IPS DF 4.7 (cell line): ENCODE measurements around the gene PLEKHG4.

Experiments used
- DNase-seq: peaks from one replicate; pipeline ENCODE4 v3.0.0-alpha.2; 2013; ENCODE audit warnings: low spot score; ENCODE audit errors: extremely low read depth

PLEKHG4 gene

GRCh38 chr16:67286441-67287235, 7.3 kb downstream of the PLEKHG4 start:
- no peak for DNase-seq

- no peak for DNase-seq
Observed at GRCh38 chr16:67287960-67288359, 8.6 kb downstream of the PLEKHG4 start.

GRCh38 chr16:67291461-67291860, 12.1 kb downstream of the PLEKHG4 start:
- no peak for DNase-seq

DNA sequence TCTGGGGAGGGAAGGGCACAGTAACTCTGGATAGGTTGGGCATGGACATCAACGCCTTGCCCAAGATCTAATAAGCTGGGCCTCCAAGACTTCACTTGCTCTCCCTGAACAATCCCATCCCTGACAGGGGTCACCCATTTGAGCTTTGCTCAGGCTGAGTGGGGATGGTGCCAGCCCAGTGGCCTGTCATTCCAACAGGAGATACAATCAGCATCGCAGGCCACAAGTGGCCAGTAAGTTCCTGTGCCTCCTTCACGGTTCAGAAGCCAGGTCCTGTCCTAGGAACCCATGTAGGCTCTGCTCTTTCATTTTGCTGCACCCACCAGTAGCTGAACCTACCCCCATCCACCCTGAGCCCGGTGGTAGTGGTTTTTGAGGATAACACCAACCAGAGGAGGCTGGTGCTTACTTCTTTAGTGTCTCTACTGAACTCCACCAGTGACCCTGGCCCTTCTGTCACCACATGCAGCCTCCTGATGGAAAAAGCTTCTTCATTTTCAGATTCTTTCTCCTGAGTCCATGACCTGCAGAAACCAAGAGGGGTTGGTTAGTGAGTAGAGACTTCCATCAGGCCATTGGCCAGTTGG, 14.9 kb downstream of the PLEKHG4 start:
- no peak for DNase-seq

DNA sequence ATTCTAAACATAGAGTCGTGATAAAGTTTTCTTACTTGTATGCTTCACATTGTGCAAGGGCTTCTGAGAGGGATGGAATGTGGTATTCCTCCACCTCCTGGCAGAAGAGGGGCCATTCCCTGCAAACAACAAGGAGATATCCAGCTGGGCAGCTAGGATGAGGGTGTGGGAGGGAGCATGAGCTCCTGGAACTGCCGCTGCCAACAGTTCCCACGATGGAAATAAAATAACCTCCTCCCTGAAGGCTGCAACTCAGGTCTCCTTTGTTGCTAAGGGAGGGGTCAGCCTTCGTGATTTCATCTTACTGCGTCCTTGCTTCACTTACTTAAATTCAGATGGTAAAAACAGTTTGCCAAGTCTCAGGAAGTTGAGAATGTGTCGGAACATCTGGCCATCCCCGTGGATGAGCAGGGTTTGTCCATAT, 15.6 kb downstream of the PLEKHG4 start:
- no peak for DNase-seq

DNA sequence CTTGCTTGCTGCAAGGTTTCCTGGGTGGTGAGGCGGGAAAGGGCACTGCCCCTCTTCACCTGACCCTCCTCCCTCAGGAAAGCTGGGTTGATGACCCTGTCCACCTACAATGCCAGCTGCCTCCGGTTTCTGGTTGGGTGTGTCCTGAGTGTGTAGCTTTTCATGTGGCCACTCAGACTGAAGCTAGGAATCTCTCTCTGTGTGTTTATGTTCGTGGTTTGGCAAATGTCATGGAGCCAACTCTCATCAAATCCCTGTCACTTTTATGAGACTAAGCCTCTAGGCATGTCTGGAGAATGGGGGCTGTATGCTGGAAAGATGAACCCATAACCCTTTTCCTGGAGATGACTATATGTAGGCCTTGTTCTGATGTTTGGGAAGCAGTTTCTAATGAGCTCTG, 17.1 kb downstream of the PLEKHG4 start:
- DNase-seq, result no peak

DNA sequence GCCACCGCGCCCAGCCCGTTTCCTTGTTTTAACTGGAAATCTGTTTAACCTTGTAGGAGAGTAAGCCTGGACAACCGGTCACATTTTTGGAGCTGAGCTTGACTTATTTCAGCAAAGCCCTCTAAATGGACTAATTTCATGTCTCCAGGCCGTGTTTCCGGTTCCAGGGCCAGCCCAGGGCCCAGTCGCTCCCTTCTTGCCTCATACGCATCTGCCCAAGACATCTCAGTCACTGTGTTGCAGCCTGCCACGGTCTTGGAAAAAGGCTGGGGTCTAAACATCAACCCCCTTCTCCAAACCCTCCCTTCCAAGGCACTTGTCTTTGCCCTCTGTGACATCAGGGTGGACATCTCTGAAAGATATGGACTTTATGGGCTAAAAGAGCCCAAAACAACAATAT, 18.9 kb downstream of the PLEKHG4 start:
- DNase-seq, result no peak

GRCh38 chr16:67299269-67299668, 19.9 kb downstream of the PLEKHG4 start:
- no peak for DNase-seq

DNA sequence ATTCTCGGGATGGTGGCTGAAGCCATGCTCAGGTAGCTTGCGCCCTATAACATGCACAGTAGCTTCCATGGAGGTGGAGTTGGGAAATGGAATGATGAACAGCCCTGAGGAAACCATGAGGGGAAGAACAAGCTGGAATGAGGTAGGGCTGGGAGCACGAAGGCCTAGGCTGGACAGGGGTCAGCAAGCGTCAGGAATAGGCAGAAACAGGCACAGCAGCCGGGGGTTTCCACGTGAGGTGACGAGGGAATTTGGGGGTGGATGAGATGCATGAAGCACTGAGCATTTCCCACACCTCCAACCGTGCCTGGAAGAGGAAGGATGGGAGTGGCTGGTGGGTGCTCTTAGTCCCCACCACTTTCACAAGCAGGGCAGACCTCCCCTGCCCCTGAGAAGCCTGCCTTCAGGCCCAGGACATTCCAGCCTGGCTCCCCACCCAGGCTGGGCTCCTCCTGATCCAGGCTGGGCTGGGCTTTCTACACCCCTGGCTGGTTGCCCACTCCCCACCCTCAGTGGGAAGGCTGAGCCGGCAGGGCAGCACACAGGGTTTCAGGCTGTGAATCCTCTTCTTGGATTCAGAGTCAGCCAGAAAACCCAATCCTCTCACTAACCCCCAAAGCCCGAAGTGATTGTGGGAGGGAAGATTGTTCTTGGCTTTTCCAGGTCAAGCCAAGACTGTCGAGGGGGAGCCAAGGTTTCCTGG, 21.9 kb downstream of the PLEKHG4 start:
- DNase-seq, result no peak

GRCh38 chr16:67302076-67302475, 22.7 kb downstream of the PLEKHG4 start:
- no peak for DNase-seq

DNA sequence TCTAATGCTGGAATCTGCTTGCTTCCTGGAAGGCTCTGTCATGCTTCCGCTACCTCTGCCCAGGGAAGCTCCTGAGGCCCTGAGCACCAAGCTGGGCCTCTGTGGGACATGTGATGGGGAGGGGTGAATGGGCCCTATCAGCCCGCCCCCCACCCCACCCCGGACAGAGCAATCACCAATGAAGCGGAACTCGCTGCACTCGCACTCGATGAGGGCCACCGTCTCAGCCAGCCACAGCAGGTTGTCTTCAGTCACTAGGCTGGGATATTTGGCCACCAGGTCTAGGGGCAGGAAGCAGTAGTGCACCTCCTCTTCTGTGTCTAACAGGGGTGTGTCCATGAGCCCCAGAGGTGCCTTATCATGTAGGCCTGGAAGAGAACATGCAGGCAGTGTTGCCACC, 23.6 kb downstream of the PLEKHG4 start:
- no peak for DNase-seq

DNA sequence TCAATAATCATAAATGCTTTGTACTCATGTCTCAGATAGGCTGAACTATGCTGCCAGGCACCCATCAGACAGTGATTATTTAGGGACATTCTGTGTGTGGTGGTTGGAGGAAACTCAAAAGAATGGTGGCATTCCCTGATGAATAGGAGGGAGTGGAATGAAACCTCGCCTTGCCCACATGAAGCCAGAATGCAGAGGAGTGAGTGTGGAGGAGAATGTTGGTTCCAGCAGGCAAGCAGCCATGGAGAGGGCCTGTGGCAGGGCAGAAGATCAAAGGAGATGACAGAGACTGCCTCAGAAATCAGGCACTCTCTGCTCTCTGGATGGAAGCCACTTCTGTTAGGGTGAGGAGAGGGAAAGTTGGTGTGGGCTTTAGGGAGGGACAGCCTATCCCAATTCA, 24.7 kb downstream of the PLEKHG4 start:
- DNase-seq, result no peak

DNA sequence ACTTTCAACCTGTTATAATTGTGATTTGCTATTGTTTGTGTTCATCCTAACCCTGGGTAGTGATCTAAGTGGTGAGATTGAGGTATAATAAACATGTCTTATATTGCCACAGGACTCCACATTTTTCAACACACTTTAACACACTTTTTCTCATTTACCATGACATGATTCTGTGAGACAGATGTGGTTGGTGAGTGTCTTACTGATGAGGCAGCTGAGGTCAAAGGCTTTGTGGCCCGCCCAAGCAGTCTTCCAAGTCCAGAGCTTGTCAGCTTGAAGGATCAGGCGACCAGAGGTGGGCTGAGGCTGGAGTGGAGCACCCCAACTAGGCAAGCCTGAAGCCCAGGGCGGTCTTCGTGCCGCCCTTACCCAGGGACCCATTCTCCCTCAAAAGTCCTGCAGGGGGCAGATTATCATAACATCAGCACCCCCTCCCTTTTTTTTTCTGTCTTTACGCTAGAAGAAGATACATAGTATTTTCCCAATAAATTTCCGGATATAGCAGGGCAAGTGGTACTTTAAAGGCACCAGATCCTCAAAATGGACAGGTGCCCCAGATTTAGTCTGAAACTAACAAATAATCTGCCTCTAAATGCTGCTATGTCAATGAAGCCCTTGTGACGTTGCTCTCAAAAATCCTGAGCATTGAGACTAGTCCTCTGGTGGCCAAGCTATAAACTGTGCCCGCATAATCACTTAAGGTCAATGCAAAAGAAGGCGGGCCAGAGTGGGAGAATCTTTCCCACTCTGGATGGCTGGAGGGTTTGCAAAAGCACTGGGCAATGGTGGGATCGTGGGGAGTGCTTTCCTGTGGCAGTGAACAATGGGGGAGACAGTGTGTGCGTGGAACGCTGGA, 26.1 kb downstream of the PLEKHG4 start:
- DNase-seq, result no peak

DNA sequence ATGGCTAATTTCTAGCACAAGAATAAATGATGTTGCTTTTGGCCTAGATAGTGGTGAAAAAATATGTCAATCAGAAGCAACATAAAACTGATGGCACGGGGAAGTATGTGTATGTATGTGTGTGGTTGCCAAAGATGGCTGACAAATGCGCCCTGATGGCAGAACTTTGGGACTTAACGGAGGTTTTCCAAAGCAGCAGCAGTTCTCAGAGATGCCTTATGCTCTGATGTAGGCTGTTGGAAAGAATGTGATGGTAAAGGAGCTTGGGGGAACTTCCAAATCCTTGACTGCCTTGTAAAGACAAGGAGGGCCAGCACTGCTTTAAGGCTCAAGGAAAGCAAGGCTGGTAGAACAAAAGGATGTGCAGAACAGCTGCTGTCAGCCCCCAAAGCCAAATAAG, 31.2 kb downstream of the PLEKHG4 start:
- no peak for DNase-seq

DNA sequence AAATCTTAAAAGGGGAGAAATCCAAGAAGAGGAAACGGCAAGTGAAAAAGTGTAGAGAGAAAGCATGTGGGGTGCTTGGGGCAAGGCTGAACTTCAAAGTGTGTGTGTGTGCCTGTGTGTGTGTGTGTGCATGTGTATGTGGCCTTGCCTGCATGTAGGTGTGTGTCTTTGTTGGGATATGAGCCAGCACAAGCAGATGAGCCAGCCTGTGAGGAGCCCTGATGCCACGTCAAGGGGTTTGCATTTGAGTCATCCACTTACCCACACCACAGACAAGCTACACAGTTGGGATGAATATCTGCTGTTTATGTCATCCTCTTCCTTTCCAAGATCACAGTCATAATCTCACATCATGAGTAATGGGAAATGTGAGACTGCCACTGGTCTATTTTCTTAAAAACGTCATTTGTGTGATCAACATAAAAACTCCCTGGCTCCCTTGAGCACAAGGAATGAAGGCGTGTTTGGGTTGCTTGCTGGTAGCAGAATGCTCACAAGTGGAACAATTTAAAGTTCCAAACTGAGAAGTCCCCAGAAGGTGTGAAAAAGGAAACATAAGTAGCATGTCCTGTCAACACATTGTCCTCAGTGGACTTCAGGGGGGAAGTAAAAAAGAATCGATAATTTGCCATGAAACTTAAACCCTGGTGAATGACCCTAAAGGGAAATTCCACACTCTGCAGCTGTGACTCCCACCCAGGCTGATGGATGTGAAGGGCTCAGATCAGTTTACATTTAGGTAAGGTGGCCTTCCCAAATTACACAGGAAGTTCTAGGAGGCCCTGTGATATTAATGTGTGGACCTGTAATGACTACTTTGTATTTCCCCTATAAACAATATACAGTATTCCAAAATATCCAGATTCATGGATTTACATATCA, 32.5 kb downstream of the PLEKHG4 start:
- DNase-seq, result no peak

GRCh38 chr16:67312719-67313118, 33.4 kb downstream of the PLEKHG4 start:
- no peak for DNase-seq

GRCh38 chr16:67317853-67318252, 38.5 kb downstream of the PLEKHG4 start:
- DNase-seq, result no peak

GRCh38 chr16:67326115-67326471, 46.8 kb downstream of the PLEKHG4 start:
- no peak for DNase-seq

DNA sequence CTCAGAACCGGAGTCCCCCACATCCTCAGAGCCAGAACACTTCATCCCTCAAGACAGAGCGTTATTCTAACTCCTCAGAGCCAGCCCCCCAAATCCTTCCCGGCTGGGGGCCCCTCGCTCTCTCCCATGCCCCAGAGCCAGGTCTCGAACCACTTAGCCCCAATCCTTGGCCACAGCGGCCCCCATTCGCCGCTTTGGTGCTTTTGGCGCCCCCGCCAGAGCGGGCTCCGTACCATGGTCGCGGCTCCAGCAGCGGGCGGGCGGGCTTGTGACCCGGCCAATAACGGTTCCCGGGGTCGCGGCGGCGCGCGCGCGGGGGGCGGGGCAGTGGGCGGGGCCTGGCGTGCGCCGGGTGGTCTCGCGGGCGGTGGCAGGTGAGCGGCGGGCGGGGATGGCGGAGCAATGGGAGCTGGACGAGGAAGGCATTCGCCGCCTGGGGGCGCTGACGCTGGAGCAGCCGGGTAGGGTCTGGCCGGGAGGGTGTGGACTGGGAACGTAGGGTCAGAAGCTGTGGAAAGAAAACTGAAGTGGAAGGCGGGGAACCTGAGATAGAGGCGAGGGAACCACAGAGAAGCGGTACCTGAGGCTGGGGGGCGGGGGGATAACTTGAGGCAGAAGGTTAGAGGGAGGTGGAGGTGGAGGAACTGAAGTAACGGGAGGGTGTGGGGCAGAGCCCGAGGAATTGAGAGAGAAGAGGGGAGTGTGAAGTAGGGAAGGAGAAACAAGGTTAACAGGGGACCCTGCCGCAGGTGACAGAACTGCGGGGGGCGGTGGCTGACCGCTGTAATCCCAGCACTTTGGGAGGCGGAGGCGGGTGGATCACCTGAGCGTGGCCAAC, 47.4 kb downstream of the PLEKHG4 start, which contains the start of the genes KCTD19 and LRRC36:
KCTD19 (minus strand) TSS at position 270 of the 838 bp plus-strand sequence; CDS start at position 236, 34 bp downstream.
LRRC36 (plus strand) TSS at position 344 of the 838 bp plus-strand sequence; CDS start at position 392, 48 bp downstream.
- DNase-seq, result peak; percentile 66
